ENCODE measurements around the gene KRTAP5-2.

The KRTAP5-2 gene

GRCh38 chr11:1562469-1563148, 35.5 kb downstream of the KRTAP5-2 start:
- ATAC-seq (ENCODE audit: insufficient read depth, low read depth) (no peak), DNase-seq (no peak)
- no peaks in the 10 kb centered on the region for H3K9me3 ChIP-seq (ENCODE audit: insufficient read depth, low read length, severe bottlenecking)
- H3K79me2 ChIP-seq (ENCODE audit: insufficient read depth, low read length), result no peaks in the 10 kb centered on the region
- H3K4me2 ChIP-seq (ENCODE audit: insufficient read depth, low read length), result no peak overlapping the region
- H3K4me1 ChIP-seq (ENCODE audit: insufficient read depth, low read length), result no peaks in the 10 kb centered on the region
- no peaks in the 10 kb centered on the region for H3K36me3 ChIP-seq (ENCODE audit: insufficient read depth, low read length)
- H3K4me3 ChIP-seq (ENCODE audit: low read depth in 1 of 2, low read length in 2 of 2), result no peak overlapping the region
- no peak overlapping the region for H3K9ac ChIP-seq (ENCODE audit: low read depth, low read length)
- TF ChIP-seq EZH2 (IDR thresholded peaks at IDR 0.05; ENCODE audit: borderline replicate concordance, low read depth, low read length, severe bottlenecking), result no peak
- TF ChIP-seq CTCF (IDR thresholded peaks at IDR 0.05; ENCODE audit: borderline replicate concordance, extremely low read depth, low read length, poor library complexity, severe bottlenecking), result no peak
- no peak overlapping the region for H3K27ac ChIP-seq (ENCODE audit: low read length)
- peaks cover 10% of the 10 kb centered on the region for H3K27me3 ChIP-seq (ENCODE audit: insufficient read depth, low read length, poor library complexity)
- H2AFZ ChIP-seq (ENCODE audit: low read depth, low read length), result no peak overlapping the region
- H4K20me1 ChIP-seq (ENCODE audit: insufficient read depth, low read length), result peaks cover 21% of the 10 kb centered on the region

- no peaks in the 10 kb centered on the region for H3K36me3 ChIP-seq (ENCODE audit: insufficient read depth, low read length)
- no peaks in the 10 kb centered on the region for H3K4me1 ChIP-seq (ENCODE audit: insufficient read depth, low read length)
- no peak overlapping the region for H3K27ac ChIP-seq (ENCODE audit: low read length)
- H3K9ac ChIP-seq (ENCODE audit: low read depth, low read length), result no peak overlapping the region
- H4K20me1 ChIP-seq (ENCODE audit: insufficient read depth, low read length), result peaks cover 20% of the 10 kb centered on the region
- H3K9me3 ChIP-seq (ENCODE audit: insufficient read depth, low read length, severe bottlenecking), result no peaks in the 10 kb centered on the region
- no peak overlapping the region for H3K4me3 ChIP-seq (ENCODE audit: low read depth in 1 of 2, low read length in 2 of 2)
- H3K27me3 ChIP-seq (ENCODE audit: insufficient read depth, low read length, poor library complexity), result peaks cover 10% of the 10 kb centered on the region
- TF ChIP-seq CTCF (IDR thresholded peaks at IDR 0.05; ENCODE audit: borderline replicate concordance, extremely low read depth, low read length, poor library complexity, severe bottlenecking) (no peak), EZH2 (IDR thresholded peaks at IDR 0.05; ENCODE audit: borderline replicate concordance, low read depth, low read length, severe bottlenecking) (no peak)
- ATAC-seq (ENCODE audit: insufficient read depth, low read depth) (no peak), DNase-seq (no peak)
- no peaks in the 10 kb centered on the region for H3K79me2 ChIP-seq (ENCODE audit: insufficient read depth, low read length)
- H2AFZ ChIP-seq (ENCODE audit: low read depth, low read length), result no peak overlapping the region
- no peak overlapping the region for H3K4me2 ChIP-seq (ENCODE audit: insufficient read depth, low read length)
These were observed 36.1 kb downstream of the KRTAP5-2 start for GRCh38 chr11:1561955-1562354.

GRCh38 chr11:1561266-1561665, 36.8 kb downstream of the KRTAP5-2 start:
- TF ChIP-seq CTCF (IDR thresholded peaks at IDR 0.05; ENCODE audit: borderline replicate concordance, extremely low read depth, low read length, poor library complexity, severe bottlenecking) (no peak), EZH2 (IDR thresholded peaks at IDR 0.05; ENCODE audit: borderline replicate concordance, low read depth, low read length, severe bottlenecking) (no peak)
- Histone ChIP-seq H3K9me3 (ENCODE audit: insufficient read depth, low read length, severe bottlenecking) (no peaks in the 10 kb centered on the region), H3K27ac (ENCODE audit: low read length) (no peak overlapping the region), H3K4me3 (ENCODE audit: low read depth in 1 of 2, low read length in 2 of 2) (no peak overlapping the region), H3K27me3 (ENCODE audit: insufficient read depth, low read length, poor library complexity) (peaks cover 10% of the 10 kb centered on the region), H2AFZ (ENCODE audit: low read depth, low read length) (no peak overlapping the region), H3K4me1 (ENCODE audit: insufficient read depth, low read length) (no peaks in the 10 kb centered on the region), H3K79me2 (ENCODE audit: insufficient read depth, low read length) (no peaks in the 10 kb centered on the region), H3K36me3 (ENCODE audit: insufficient read depth, low read length) (no peaks in the 10 kb centered on the region), H3K4me2 (ENCODE audit: insufficient read depth, low read length) (no peak overlapping the region), H4K20me1 (ENCODE audit: insufficient read depth, low read length) (peaks cover 20% of the 10 kb centered on the region), H3K9ac (ENCODE audit: low read depth, low read length) (no peak overlapping the region)
- no peak for DNase-seq
- no peak for ATAC-seq (ENCODE audit: insufficient read depth, low read depth)

Data from DND-41 (cell line).